ENCODE results near the gene MRPL53. TPM values are rescaled to one million over a fixed set of nuclear protein-coding genes. Genes with fewer than 3 reads are reported as not detected.

MRPL53 gene
- total RNA-seq, 1 experiment from 2014 or later = 65.4 TPM

DNA sequence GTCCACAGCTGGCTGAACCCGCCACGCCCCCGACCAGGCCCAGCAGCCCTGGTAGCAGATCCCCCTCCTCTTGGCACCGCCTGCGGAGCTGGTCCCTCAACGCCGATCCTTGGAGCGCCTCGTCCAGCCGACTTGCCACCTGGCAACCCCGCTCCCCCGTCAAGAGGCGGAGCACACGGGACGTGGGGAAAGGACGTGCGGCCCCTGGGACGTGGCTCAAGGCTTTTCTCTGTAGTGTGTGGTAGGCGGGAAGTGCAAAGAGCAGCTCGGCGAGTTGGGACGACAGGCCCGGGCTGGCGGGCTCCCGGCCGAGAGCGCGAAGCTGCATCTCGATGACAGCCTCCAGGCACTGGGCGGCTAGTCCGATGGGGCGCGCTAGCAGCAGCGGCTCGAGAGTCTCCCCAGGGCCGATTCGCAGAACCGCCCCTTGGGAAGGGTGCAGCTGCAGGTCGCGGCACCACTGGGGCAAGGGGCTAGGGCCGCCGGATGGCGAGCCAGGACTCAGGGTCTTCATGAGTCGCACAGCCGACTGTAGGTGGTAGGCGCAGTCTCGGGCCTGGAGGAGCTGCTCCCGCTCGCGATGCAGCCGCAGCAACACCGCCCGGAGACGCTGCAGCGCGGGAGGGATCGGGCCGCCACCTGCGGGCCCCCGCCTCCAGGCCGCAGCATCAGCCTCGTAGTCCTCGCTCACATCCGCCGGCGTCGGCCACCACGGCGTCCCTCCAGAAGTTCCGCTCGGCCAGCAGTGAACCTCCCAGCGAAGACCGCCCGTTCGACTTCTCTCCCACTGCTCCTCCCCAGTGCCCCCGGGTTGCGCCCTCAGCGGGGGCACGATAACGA, 9.7 kb upstream of the MRPL53 start:
- no peaks in the 10 kb centered on the region for H4K20me1 ChIP-seq (ENCODE audit: insufficient read depth)
- peaks cover 12 to 17% of the 10 kb centered on the region in 2 experiments for H3K4me1 ChIP-seq (ENCODE audit: control insufficient read depth in 1 of 2, insufficient read depth in 2 of 2, low read length in 2 of 2)
- peak overlapping the region; percentile 66 for H3K4me2 ChIP-seq (ENCODE audit: low read length)
- H3K27ac ChIP-seq (ENCODE audit: low read depth, low read length) = peak overlapping the region; percentile 90
- no peaks in the 10 kb centered on the region for H3K9me2 ChIP-seq (ENCODE audit: insufficient read depth)
- H3K36me3 ChIP-seq (ENCODE audit: control insufficient read depth in 1 of 2, insufficient read depth in 2 of 2, low read length in 2 of 2) = peaks cover 11 to 13% of the 10 kb centered on the region in 2 experiments; a peak in 3 of 4 replicates
- ChIA-PET CTCF (interaction anchor here (1.2 to 2.3 kb wide), 7 partner anchors 8 to 63 kb away, joined by 3 to 12 read pairs (median 9); partner anchors contain the start of genes INO80B and MRPL53), RAD21 (ENCODE audit: low non-redundant PET in 1 of 2, low total read pairs in 2 of 2, uncharacterized antibody in 2 of 2, unreplicated experiment in 2 of 2) (interaction anchor here in 1 of 2 experiments (0.8 to 1.0 kb wide), 2 partner anchors 48 to 106 kb away, joined by 3 read pairs; partner anchors contain the start of genes AUP1 and HTRA2), POLR2A (interaction anchor here (1.4 to 3.5 kb wide), 2 partner anchors 10 to 27 kb away, joined by 3 to 25 read pairs; partner anchors contain the start of genes INO80B and MRPL53)
- intact Hi-C loops (cut with micrococcal nuclease) = loop anchor here (2.0 kb wide), 2 partner anchors 21 to 27 kb away; partner anchors contain the start of gene INO80B
- no peak overlapping the region for H2AFZ ChIP-seq (ENCODE audit: low read depth, low read length, poor library complexity, severe bottlenecking)
- no peak for DNase-seq (ENCODE audit: low read depth, low spot score)
- H3K4me3 ChIP-seq (replicated peaks in 1 of 2; ENCODE audit: low read depth in 1 of 2, low read length in 2 of 2) = peak overlapping the region; percentile 61 to 95
- H3K79me2 ChIP-seq (ENCODE audit: insufficient read depth, low read length) = peaks cover 31% of the 10 kb centered on the region
- TF ChIP-seq ZFX (IDR thresholded peaks at IDR 0.05) = peak; percentile 95
- TF ChIP-seq FOSL1 (IDR thresholded peaks at IDR 0.05; ENCODE audit: low read depth) = no peak
- no peaks in the 10 kb centered on the region for H3K27me3 ChIP-seq (ENCODE audit: insufficient read depth, low read length)
- peak overlapping the region; percentile 86 for H3K9ac ChIP-seq (ENCODE audit: low read length)
- BruUV-seq (replicated peaks) = TSS peak; percentile 67
- H3K9me3 ChIP-seq (ENCODE audit: control insufficient read depth in 1 of 2, insufficient read depth in 1 of 2, low read depth in 1 of 2, low read length in 2 of 2) = no peaks in the 10 kb centered on the region
- ATAC-seq = peak; percentile 47

DNA sequence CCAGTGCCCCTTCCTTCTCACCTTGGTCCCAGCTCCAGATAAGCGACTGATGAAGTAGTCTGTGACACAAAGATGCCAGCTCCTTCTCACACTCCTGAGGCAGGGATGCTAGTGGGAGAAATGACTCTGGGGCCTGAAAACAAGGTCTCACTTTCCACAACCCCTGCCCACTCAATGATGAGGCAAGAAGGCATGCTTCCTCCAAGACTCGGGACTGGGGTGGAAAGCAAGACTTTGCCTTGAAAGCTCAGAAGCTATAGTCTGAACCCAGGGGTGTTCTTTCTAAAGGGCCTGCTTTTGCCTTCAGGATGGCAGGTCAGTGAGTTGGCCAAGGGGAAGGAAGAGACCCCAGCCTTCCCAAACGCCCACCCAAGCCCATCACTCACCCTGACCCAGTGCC, 9.0 kb upstream of the MRPL53 start:
- Histone ChIP-seq H3K36me3 (ENCODE audit: control insufficient read depth in 1 of 2, insufficient read depth in 2 of 2, low read length in 2 of 2) (peaks cover 11 to 13% of the 10 kb centered on the region in 2 experiments; a peak in 3 of 4 replicates), H3K4me1 (ENCODE audit: control insufficient read depth in 1 of 2, insufficient read depth in 2 of 2, low read length in 2 of 2) (peaks cover 12 to 17% of the 10 kb centered on the region in 2 experiments), H2AFZ (ENCODE audit: low read depth, low read length, poor library complexity, severe bottlenecking) (no peak overlapping the region), H3K27me3 (ENCODE audit: insufficient read depth, low read length) (no peaks in the 10 kb centered on the region), H3K9me2 (ENCODE audit: insufficient read depth) (no peaks in the 10 kb centered on the region), H4K20me1 (ENCODE audit: insufficient read depth) (no peaks in the 10 kb centered on the region), H3K79me2 (ENCODE audit: insufficient read depth, low read length) (peaks cover 31% of the 10 kb centered on the region), H3K4me3 (replicated peaks in 1 of 2; ENCODE audit: low read depth in 1 of 2, low read length in 2 of 2) (peak overlapping the region; percentile 61 to 95), H3K4me2 (ENCODE audit: low read length) (peak overlapping the region; percentile 66), H3K9me3 (ENCODE audit: control insufficient read depth in 1 of 2, insufficient read depth in 1 of 2, low read depth in 1 of 2, low read length in 2 of 2) (no peaks in the 10 kb centered on the region), H3K9ac (ENCODE audit: low read length) (peak overlapping the region; percentile 86), H3K27ac (ENCODE audit: low read depth, low read length) (peak overlapping the region; percentile 90)
- no peak for ATAC-seq
- BruUV-seq (replicated peaks) = no TSS peak
- intact Hi-C loops (cut with micrococcal nuclease) = no loop called here
- ChIA-PET CTCF (no interaction called here), RAD21 (ENCODE audit: low non-redundant PET in 1 of 2, low total read pairs in 2 of 2, uncharacterized antibody in 2 of 2, unreplicated experiment in 2 of 2) (no interaction called here), POLR2A (interaction anchor here (1.4 to 3.5 kb wide), 2 partner anchors 9 to 26 kb away, joined by 3 to 25 read pairs; partner anchors contain the start of genes INO80B and MRPL53)
- TF ChIP-seq EGR1 (IDR thresholded peaks at IDR 0.05; ENCODE audit: low read depth) = no peak
- TF ChIP-seq SRF (IDR thresholded peaks at IDR 0.05; ENCODE audit: low read depth) = no peak
- TF ChIP-seq, protein P1, sequence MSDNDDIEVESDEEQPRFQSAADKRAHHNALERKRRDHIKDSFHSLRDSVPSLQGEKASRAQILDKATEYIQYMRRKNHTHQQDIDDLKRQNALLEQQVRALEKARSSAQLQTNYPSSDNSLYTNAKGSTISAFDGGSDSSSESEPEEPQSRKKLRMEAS (IDR thresholded peaks at IDR 0.05) = no peak
- TF ChIP-seq SIN3A (IDR thresholded peaks at IDR 0.05; ENCODE audit: low read depth) = no peak
- no peak for TF ChIP-seq EZH2phosphoT487 (IDR thresholded peaks at IDR 0.05; ENCODE audit: borderline replicate concordance)
- TF ChIP-seq CBX3 (IDR thresholded peaks at IDR 0.05; ENCODE audit: low read depth) = no peak
- no peak for TF ChIP-seq EZH2 (IDR thresholded peaks at IDR 0.05)
- TF ChIP-seq ZNF274 (IDR thresholded peaks at IDR 0.05; ENCODE audit: low read depth, low read length) = no peak
- TF ChIP-seq YY1 (IDR thresholded peaks at IDR 0.05; ENCODE audit: extremely low read depth, insufficient replicate concordance, low read depth, low read length) = no peak
- TF ChIP-seq, protein P2, sequence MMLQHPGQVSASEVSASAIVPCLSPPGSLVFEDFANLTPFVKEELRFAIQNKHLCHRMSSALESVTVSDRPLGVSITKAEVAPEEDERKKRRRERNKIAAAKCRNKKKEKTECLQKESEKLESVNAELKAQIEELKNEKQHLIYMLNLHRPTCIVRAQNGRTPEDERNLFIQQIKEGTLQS (IDR thresholded peaks at IDR 0.05) = no peak
- no peak for TF ChIP-seq TCF7L2 (IDR thresholded peaks at IDR 0.05; ENCODE audit: borderline replicate concordance, extremely low read depth, insufficient read depth, insufficient read length)
- TF ChIP-seq, protein P3, sequence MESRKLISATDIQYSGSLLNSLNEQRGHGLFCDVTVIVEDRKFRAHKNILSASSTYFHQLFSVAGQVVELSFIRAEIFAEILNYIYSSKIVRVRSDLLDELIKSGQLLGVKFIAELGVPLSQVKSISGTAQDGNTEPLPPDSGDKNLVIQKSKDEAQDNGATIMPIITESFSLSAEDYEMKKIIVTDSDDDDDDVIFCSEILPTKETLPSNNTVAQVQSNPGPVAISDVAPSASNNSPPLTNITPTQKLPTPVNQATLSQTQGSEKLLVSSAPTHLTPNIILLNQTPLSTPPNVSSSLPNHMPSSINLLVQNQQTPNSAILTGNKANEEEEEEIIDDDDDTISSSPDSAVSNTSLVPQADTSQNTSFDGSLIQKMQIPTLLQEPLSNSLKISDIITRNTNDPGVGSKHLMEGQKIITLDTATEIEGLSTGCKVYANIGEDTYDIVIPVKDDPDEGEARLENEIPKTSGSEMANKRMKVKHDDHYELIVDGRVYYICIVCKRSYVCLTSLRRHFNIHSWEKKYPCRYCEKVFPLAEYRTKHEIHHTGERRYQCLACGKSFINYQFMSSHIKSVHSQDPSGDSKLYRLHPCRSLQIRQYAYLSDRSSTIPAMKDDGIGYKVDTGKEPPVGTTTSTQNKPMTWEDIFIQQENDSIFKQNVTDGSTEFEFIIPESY (IDR thresholded peaks at IDR 0.05; ENCODE audit: extremely low read depth, insufficient replicate concordance, low read length) = no peak
- DNase-seq (ENCODE audit: low read depth, low spot score) = no peak
